GM12865 (cell line): ENCODE measurements around the gene TSSK6.

ENCODE experiments used
- DNase-seq: peaks from one replicate; pipeline ENCODE4 v3.0.0; 2010; ENCODE audit warnings: low read depth
- H3K4me3 ChIP-seq: 2 replicates; pipeline ENCODE4 v1.5.1; 2011; ENCODE audit warnings: mild to moderate bottlenecking, low read depth, low read length, control low read depth
- TF ChIP-seq, protein P1 (sequence below): IDR thresholded peaks from 2 replicates; pipeline ENCODE4 v1.5.1; 2011; ENCODE audit warnings: low read length, control low read depth, low read depth, inconsistent platforms; ENCODE audit not compliant: insufficient read depth; ENCODE audit errors: missing control alignments

Gene TSSK6

GRCh38 chr19:19540715-19541515, 25.6 kb upstream of the TSSK6 start:
- peak; percentile 75 for DNase-seq
- TF ChIP-seq, protein P1, sequence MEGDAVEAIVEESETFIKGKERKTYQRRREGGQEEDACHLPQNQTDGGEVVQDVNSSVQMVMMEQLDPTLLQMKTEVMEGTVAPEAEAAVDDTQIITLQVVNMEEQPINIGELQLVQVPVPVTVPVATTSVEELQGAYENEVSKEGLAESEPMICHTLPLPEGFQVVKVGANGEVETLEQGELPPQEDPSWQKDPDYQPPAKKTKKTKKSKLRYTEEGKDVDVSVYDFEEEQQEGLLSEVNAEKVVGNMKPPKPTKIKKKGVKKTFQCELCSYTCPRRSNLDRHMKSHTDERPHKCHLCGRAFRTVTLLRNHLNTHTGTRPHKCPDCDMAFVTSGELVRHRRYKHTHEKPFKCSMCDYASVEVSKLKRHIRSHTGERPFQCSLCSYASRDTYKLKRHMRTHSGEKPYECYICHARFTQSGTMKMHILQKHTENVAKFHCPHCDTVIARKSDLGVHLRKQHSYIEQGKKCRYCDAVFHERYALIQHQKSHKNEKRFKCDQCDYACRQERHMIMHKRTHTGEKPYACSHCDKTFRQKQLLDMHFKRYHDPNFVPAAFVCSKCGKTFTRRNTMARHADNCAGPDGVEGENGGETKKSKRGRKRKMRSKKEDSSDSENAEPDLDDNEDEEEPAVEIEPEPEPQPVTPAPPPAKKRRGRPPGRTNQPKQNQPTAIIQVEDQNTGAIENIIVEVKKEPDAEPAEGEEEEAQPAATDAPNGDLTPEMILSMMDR, result no peak

DNA sequence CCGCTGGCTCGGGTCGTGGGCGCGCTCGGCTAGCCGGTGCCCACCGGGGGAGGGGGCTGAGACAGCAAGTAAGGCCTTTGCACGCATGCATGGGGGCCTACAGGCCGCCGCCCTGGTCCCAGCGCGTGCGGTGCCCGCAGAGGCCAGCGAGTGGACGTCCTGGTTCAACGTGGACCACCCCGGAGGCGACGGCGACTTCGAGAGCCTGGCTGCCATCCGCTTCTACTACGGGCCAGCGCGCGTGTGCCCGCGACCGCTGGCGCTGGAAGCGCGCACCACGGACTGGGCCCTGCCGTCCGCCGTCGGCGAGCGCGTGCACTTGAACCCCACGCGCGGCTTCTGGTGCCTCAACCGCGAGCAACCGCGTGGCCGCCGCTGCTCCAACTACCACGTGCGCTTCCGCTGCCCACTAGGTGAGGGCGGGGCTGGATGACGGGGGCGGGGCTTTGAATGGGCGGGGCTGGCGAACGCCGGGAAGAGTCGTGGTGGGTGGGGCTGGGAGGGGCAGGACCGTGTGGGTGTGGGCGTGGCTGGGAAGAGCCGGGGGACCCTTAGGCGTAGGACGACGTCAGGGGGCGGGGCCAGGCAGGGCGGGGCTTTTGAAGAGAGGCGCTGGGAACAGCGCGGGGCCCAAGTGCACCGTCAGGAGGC, 24.8 kb upstream of the TSSK6 start:
- H3K4me3 ChIP-seq, result no peak overlapping the region
- TF ChIP-seq, protein P1, result no peak
- DNase-seq, result peak; percentile 74

More at GRCh38 chr19:19540715-19541515, 25.6 kb upstream of the TSSK6 start:
- no peak overlapping the region for H3K4me3 ChIP-seq

DNA sequence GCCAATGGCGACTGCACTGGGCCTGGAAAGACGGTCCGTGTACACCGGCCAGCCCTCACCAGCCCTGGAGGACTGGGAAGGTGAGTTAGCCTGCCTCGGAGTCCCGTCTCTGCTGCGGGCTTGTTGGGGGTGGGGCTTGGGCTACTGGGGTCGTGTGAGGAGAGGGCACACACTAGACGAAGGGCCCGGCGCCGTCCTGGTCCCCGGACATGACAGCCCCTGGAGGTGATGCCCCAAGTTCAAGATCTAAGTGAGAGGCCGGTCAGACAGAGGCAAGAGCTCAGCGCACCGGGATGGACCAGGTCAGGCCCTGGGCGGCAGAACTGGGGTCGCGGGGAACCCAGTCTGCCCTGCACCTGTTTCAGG, 24.3 kb upstream of the TSSK6 start:
- no peak for DNase-seq
- TF ChIP-seq, protein P1, result no peak
- H3K4me3 ChIP-seq, result no peak overlapping the region

DNA sequence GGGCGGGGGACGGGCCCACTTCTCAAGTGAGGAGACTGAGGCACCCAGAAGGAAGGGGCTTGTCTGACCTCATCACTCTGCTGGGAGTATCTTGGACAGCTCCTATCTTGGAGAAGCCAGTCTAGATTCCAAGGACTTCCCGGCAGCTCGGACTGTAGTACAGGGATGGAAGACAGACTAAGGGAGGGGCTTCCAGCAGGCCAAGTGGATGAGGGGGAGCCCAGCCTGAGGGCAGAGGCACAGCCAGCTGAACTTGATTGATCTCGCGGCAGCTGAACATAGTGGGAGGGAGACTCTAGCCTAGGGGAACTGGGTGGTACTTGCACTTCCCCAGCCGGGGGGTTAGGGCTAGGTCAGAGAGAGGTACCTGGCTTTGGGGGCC, 23.4 kb upstream of the TSSK6 start:
- no peak overlapping the region for H3K4me3 ChIP-seq
- TF ChIP-seq, protein P1, result no peak
- no peak for DNase-seq

DNA sequence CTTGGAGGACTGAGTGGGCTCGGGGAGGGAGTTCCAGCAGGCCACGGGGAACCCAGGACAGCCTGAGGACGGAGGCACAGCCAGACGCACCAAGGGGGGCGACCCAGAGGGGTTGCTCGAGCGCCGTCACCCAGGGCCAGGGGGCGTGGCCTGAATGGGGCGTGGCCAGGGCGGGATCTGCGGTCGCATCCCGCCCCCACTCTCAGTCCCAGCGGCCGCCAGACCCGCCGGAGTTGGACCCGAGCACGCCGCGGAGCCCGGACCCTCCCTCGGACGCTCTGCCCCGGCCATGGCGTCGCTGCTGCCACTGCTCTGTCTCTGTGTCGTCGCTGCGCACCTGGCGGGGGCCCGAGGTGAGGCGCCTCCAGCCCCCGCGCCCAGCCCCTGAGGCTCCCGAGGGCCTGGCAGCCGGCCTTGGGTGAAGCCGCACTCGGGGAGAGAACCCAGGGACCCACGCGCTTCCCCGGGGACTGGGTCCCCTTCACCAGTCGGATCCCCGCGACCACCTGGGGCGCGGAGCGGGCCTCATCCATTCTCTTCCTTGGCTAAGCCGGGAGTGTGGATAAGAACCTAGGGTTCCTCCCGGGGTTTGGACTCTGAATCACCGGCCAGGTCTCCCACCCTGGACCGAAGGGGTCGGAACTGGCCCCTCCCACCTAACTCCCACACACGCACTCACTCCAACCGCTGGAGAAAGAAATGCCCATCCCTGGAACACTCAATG, 22.9 kb upstream of the TSSK6 start, which contains the start of gene CILP2:
TSS of gene CILP2 (plus strand) at position 205 of the 724 bp plus-strand sequence. CDS start at position 290, 85 bp downstream.
- TF ChIP-seq, protein P1, result no peak
- DNase-seq, result no peak
- H3K4me3 ChIP-seq, result no peak within 1 kb of the TSS

DNA sequence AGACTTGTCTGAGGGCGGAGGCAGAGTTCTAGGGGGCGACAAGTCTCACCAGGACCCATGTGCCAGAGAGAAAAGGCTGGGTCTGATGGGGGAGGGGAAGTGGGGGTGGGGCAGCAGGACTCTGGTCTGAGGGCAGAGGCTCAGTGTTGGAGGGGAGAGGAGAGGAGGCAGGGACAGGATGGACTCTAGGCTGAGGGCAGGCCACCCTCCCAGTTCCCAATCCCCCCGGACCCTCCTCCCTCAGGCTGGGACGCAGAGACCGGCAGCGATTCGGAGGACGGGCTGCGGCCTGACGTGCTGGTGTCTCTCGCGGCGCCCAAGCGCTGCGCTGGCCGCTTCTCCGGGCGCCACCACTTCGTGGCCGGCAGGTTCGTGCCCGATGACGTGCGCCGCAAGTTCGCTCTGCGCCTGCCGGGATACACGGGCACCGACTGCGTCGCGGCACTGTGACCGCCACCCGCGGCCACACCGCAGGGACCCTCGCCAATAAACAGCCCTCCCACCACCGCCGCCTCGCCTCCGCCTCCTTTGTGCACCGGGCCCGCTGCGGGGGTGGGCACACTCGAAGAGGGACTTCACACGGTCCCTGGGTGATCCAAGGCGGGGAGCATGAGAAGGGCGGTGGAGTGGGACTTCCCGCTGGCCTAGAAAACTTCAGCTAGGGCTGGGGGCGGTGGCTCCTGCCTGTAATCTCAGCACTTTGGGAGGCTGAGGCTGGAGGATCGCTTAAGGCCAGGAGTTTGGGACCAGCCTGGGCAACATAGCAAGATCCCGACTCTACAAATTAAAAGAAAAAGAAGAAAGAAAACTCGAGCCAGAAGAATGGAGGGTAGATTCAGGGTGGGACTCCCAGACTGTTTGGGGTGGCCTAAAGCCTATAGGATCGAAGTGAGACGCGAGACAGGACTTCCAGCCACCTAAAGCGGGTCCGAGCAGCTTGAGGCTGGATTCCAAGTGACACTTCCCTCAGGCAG, 22.0 kb upstream of the TSSK6 start:
- no peak overlapping the region for H3K4me3 ChIP-seq
- no peak for DNase-seq
- TF ChIP-seq, protein P1, result no peak
